Stimulated activated CD4-positive, alpha-beta T cell treated with anti-CD3 and anti-CD28 coated beads, TNF-alpha, amount 100 ng/mL, for 48 hours (primary cell): ENCODE measurements around the gene HORMAD1.
"Not testable (repeated sequence)": the region's sequence is repeated elsewhere in the genome, so short reads cannot be mapped to it uniquely, and the experiment has no call there.

ENCODE experiments used
- DNase-seq, 3 donors: peaks; one replicate each; pipeline ENCODE4 v3.0.0-alpha.2; 2020; ENCODE audit warnings: low read depth in 3 of 3

Gene HORMAD1

DNA sequence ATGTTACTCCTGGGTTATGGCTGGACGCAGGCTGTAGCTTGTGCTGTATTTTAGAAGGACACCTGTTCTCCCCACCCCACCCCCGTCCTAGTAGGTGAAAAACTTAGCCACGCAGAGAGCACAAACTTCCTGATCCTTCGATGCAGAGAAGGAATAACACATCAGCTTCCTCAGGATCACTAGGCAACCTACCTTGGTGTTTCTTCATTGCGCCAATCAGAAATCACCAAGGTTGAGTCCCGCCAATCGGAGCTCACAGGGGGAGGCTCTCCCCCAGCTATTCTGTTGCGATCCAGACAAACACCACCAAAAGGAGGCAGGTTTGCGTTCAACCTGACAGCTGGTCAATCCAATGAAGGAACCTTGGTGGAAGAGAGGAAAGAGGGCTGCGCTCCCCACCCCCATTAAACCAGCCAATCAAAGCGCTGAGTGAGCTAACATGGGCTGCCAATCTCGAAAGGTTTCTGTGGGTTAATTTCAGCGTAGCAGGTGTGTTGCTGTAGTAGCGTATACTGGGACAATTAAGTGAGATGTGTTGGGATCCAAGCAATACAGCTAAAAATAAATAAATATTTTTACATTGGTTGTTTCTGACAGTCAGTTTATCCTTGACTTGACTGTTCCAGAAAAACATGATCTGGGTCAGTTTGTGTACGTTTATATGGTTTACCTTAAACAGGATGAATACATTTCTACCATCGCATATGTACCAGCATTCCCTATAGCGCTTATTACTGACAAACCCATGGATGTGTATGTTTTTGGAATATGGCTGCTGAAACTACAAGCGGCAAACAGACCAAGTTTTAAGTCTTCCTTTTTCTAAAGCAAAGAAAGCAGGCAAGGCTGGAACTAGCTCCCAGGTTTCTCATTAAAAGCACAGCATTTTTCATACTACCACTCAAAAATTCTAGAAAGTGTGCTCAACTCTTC is 23.4 kb downstream of the HORMAD1 start, which contains the start of gene GOLPH3L:
Gene GOLPH3L, minus strand, starts transcription at position 160 of the 933 bp plus-strand sequence. CDS start 2,316 bp downstream, outside the sequence.
- peak; percentile 75 to 87 (median 79) for DNase-seq

DNA sequence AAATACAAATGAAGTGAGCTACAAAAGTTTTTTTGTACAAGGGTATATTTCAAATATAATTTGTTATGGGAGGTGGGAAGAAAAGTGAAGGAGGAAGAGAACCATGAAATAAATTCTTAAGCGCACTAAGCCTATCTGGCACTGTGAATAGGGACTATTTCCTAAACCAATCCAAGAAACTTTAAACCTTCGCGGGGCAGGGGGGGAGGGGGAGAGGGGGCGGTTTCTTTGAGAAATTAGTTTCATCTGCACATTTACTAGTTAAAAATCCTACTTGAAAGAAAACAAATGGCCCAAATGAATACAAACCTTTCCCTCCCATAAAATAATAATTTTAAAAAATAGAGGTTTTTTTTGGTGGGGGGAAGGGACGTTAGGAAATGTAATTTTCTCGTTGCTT is 24.1 kb downstream of the HORMAD1 start:
- no peak for DNase-seq

DNA sequence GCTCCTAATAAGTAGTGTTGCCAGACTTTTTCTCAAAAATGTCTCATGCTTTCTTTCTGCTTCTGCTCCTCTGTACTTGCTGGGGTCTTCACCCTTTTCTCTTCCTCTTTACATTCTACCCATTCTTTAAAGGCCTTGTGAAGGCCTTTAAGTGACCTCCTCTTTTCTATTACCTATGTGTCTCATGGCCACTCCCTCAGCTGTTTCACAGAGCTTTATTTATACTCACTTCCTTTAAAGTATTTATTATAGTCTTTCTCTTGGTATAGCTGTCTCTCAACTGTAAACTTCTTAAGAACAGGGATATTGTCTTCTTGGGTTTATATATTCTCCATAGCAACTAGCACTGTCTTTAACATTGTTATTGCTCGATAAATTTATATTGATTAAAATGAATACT is 24.5 kb downstream of the HORMAD1 start:
- DNase-seq, result no peak

DNA sequence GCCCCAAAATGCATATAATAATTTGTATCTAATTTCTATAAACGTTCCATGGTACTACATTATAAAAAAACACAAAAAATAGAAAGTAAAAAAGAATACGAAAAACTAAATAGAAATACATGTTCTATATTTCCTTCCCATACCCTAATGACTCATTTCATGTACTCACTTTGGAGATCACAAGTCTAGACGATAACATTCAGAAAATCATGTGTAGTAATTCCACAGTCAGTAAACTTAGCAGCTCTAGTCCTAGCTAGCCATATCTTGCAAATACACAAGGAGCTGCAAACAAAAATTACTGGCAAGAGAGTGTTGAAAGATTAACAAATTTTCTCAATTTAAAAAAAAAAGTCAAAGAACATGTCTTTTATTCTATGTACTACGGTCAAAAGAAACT is 25.1 kb downstream of the HORMAD1 start:
- no peak for DNase-seq

DNA sequence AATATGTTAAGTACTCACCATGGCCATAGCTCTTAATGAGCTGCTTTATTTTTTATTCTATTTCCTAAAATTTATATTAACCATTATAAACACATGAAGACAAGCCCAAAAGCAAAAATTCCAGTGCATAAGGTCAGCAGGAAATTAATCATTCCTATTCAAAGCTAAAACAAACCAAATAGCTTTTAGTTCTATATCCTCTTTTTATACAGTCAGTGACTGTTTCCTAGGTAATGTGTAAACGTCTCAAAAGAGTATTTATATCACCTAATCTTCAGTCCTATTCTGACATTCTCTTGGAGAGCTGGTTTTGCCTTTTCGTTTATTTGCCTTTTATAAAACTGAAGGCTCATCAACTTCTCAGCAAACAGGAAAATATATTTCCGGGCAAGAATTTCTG is 28.0 kb downstream of the HORMAD1 start:
- no peak for DNase-seq

DNA sequence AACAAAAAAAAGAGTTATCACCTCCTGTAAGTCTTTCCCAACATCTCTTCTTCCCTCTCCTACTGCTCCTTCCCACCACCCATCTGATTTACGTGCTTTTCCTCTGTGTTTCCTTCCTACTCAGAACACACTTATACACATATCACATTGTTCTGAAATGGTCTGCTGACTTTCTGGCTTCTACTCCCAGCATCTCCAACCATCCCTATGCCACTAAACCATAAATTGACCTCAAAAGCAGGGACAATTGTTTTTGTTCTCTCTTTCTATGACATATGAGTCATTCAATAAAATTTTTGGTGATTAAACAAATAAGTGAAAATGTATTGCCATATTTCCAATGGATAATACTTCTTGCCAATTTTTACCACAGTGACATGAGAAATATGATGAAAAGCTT is 31.9 kb downstream of the HORMAD1 start:
- no peak for DNase-seq

DNA sequence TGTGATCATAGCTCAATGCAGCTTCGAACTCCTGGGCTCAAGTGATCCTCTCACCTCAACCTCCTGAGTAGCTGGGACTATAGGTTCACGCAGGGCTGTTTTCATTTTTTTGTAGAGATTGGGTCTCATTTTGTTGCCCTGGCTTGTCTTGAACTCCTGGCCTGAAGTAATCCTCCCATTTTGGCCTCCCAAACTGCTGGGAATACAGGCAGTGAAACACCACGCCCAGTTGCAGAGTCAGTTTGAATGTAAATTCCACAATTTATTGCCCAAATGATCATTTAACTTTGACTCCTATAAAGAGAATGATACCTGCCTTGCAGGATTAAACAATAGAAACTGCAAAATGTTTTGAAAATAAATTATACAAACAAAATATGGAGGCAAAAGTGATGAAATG is 34.4 kb downstream of the HORMAD1 start:
- DNase-seq, result no peak

DNA sequence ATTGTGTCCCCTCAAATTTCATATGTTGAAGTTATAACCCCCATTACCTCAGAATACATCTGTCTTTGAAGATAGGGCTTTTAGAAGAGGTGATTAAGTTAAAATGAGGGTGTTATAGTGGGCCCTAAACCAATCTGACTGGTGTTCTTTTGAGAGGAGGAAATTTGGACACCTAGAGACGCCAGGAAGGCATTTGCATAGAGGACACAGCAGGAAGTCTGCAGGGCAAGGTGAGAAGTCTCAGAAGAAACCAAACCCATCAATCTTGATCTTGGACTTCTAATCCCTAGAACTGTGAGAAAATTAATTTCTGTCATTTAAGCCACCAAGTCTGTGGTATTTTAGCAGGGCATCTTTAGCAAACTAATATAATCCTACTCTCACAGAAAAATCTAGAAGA is 36.8 kb downstream of the HORMAD1 start:
- DNase-seq, result no peak

DNA sequence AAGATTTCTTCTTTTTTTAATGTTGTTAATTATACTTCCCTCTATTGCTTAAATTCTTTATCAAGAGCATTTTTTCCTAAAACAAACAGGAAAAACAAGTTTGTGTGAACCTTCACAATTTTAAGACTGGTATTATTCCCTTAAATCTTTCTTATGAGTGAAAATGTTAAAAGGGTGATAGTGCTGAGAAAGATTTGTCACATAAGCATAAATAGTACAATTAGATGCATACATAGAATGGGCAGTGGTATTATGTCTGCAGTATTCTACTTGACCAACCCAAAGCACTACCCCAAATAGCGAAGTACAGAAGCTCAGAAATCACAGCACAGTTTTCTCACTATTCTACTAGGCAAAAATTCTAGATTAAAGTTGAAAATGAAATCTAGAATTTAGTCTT is 41.7 kb downstream of the HORMAD1 start:
- no peak for DNase-seq

DNA sequence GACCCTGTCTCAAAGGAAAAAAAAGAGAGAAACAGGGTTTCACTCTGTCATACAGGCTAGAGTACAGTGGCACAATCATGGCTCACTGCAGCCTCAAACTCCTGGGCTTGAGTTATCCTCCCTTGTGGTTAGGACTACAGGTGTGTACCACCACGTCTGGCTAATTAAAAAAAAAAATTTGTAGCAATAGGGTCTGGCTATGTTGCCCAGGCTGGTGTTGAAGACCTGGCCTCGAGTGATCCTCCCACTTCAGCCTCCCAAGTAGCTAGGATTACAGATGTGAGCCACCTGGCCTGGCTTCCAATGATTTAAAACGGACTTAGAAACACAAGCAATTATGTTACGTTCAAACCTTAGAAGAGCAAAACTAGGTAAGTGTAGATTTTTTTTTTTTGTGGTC is 45.8 kb downstream of the HORMAD1 start:
- no peak for DNase-seq

DNA sequence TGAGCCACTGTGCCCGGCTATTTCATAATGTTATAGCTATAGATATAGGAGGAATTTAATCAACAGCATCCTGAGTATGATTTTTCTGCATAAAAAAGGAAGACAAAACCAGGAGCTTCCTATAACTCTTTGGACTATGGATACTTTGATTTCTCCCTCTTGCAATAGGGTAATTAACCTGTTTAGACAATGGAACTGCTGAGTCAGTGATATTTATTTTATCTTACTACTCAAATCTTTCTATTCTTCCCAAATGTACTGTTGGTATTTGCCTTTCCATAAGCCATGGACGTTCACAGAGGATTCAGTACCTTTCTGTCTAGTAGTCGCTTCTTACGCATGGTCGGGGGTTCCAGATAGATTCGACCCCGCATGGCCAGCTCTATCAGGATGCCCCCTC is 57.4 kb downstream of the HORMAD1 start:
- DNase-seq, result no peak

DNA sequence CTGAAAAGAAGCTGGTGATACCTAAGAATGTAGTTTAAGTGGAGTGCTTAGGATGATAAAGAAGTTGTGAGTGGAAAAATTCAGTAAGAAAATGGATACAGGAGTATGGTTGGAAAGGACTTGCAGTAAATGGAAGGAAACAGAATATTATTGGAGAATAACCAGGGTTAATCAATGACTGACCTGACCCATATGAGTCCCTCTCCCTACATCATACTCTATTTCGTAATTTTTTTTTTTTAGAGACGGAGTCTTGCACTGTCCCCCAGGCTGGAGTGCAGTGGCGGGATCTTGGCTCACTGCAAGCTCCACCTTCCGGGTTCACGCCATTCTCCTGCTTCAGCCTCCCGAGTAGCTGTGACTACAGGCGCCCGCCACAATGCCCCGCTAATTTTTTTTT is 57.9 kb downstream of the HORMAD1 start:
- no peak for DNase-seq

DNA sequence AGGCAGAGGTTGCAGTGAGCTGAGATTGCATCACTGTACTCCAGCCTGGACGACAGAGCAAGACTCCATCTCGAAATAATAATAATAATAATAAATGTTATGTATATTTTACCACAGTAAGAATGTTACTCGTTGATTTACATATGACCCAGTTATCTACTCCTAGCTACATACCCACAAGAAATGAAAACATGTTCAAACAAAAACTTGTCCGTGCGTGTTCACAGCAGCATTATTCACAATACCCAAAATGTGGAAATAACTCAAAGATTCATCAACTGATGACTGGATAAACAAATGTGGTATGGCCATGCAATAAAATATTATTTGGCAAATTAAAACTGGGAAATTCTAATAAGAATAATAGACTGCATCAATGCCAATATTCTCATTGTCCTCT is 59.5 kb downstream of the HORMAD1 start:
- no peak for DNase-seq

DNA sequence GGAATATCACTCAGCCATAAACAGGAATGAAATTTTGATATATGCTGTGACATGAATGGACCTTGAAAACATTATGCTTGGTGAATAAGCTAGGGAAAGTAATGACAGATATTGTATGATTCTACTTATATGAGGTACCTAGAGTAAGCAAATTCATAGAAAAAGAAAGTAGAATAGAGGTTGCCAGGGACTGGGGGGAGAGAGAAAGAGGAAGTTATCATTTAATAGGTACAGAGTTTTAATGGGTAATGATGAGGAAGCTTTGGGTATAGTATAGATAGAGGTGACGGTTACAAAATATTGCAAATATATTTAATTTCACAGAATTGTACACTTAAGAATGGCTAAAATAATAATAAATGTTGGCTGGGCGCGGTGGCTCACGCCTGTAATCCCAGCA is 60.1 kb downstream of the HORMAD1 start:
- no peak for DNase-seq

DNA sequence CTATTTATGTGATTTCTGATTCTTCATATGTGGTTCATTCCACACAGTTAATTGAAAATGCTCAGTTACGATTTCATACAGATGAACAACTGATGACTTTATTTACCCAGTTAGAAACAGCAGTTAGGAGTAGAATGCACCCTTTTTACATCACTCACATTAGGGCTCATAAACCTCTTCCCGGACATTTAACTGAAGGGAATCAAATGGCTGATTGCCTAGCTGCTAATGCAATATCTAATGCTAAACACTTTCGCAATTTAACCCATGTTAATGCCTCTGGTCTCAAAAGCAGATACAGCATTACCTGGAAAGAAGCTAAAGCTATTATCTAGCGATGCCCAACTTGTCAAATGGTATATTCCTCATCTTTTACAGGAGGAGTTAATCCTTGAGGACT is 63.6 kb downstream of the HORMAD1 start:
- not testable (repeated sequence) for DNase-seq

DNA sequence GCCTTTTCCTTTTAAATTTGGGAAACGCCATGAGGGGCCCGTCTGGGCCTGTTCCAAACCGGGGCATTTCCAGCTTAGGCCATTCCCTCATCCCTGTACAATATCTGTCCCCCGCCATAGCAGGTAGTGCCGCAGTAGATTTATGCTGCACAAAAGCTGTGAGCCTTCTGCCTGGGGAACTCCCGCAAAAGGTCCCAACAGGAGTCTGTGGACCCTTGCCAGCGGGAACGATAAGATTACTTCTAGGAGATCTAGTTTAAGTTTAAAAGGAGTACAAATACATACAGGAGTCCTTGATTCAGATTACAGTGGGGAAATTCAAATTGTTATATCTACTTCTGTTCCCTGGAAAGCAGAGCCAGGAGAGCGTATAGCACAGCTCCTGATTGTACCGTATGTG is 66.1 kb downstream of the HORMAD1 start:
- DNase-seq, result not testable (repeated sequence)

DNA sequence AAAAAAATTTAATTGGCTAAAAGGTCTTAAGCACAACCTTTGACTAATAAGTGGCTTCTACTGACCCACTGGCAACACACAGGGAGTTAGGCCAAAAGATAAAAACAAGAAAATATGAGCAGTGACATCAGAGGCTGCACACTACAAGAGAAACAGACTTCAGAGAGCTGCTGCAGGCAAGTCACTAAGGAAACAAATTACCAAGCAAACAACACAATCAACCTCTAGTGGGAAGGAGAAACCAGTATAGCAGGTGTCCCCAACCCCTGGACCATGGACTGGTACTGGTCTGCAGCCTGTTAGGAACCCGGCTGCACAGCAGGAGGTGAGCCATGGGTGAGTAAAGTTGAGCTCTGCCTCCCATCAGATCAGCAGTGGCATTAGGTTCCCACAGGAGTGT is 70.5 kb downstream of the HORMAD1 start:
- no peak for DNase-seq

DNA sequence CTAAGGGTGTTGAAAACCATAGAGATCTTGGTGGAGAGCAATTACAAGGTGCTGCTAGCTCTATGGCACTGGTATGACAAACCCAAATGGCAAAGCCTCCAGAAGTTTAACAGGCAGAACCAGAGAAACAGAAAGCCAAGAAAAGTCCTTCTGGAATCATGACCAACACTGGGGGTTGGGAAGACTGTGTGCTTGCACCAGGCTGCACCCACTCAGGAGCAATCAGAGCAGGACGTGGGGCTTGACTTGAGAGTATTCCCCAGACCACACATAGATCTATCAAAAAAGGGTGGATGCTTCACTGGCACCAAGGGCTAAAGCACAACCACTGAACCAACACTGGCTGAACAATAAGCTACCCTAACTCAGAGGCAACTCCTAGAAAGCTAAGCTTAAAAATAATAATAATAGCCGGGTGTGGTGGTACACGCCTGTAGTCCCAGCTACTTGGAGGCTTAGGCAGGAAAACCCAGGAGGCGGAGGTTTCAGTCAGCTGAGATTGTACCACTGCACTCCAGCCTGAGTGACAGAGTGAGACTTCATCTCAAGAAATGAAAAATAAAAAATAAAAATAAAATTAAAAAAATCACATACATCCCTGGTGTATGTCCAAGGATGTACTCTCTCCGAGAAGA is 71.1 kb downstream of the HORMAD1 start:
- no peak for DNase-seq
